Measurements from ENCODE around the gene OR6N2. TPM values are rescaled to one million over a fixed set of nuclear protein-coding genes. Genes with fewer than 3 reads are reported as not detected.

Gene OR6N2
- polyA plus RNA-seq (ENCODE audit: insufficient read depth in 1 of 5, insufficient read length in 5 of 5, low replicate concordance in 1 of 5) = not detected
- long read RNA-seq, donor 1 = 0 reads
- long read RNA-seq, donor 2 = 0 reads
- long read RNA-seq, donor 3 = 0 reads
- long read RNA-seq, donor 4 = 0 reads
- long read RNA-seq, donor 5 = 0 reads
- long read RNA-seq, donor 6 = 0 reads
- long read RNA-seq, donor 7 = 0 reads
- long read RNA-seq, donor 8 = 0 reads

- DNase-seq = no peak
Measured at GRCh38 chr1:158781104-158781503, at the start of gene OR6N2. Gene OR6N2 (minus strand): TSS chr1:158781204. CDS start chr1:158777635, 3,569 bp downstream.

- DNase-seq = no peak
Measured at GRCh38 chr1:158830074-158830677, 49.2 kb upstream of the OR6N2 start.

GRCh38 chr1:158821723-158822122, 40.7 kb upstream of the OR6N2 start:
- no peak for DNase-seq

GRCh38 chr1:158819461-158820443, 38.7 kb upstream of the OR6N2 start:
- no peak for DNase-seq

- no peak for DNase-seq
Measured at GRCh38 chr1:158818975-158819431, 38.0 kb upstream of the OR6N2 start.

- no peak for DNase-seq
Measured at GRCh38 chr1:158818560-158818959, 37.6 kb upstream of the OR6N2 start.

- no peak for DNase-seq
Measured at GRCh38 chr1:158814970-158815369, 34.0 kb upstream of the OR6N2 start.

GRCh38 chr1:158813164-158813563, 32.2 kb upstream of the OR6N2 start:
- no peak for DNase-seq

GRCh38 chr1:158812336-158812735, 31.3 kb upstream of the OR6N2 start:
- no peak for DNase-seq

- no peak for DNase-seq
Measured at GRCh38 chr1:158810311-158810710, 29.3 kb upstream of the OR6N2 start.

- no peak for DNase-seq
Measured at GRCh38 chr1:158809862-158810261, 28.9 kb upstream of the OR6N2 start.

- no peak for DNase-seq
Measured at GRCh38 chr1:158809256-158809655, 28.3 kb upstream of the OR6N2 start.

GRCh38 chr1:158806916-158807536, 26.0 kb upstream of the OR6N2 start:
- DNase-seq = no peak

GRCh38 chr1:158803678-158804077, 22.7 kb upstream of the OR6N2 start:
- no peak for DNase-seq

- no peak for DNase-seq
Measured at GRCh38 chr1:158801396-158801795, 20.4 kb upstream of the OR6N2 start.

GRCh38 chr1:158800526-158800925, 19.5 kb upstream of the OR6N2 start:
- DNase-seq = no peak

GRCh38 chr1:158799689-158800088, 18.7 kb upstream of the OR6N2 start:
- DNase-seq = no peak

- no peak for DNase-seq
Measured at GRCh38 chr1:158798531-158798930, 17.5 kb upstream of the OR6N2 start.

- DNase-seq = no peak
Measured at GRCh38 chr1:158794247-158794646, 13.2 kb upstream of the OR6N2 start.

- DNase-seq = no peak
Measured at GRCh38 chr1:158793604-158794003, 12.6 kb upstream of the OR6N2 start.

GRCh38 chr1:158771950-158772866, 8.8 kb downstream of the OR6N2 start, which contains the start of gene OR6N1:
Gene OR6N1 (minus strand): TSS chr1:158772195. CDS start chr1:158766682, 5,513 bp downstream.
- DNase-seq = no peak
